Measurements from ENCODE around the gene PITPNB.
A peak's percentile ranks its signal among the peaks of the same experiment; 100 is the strongest.

Gene PITPNB

DNA sequence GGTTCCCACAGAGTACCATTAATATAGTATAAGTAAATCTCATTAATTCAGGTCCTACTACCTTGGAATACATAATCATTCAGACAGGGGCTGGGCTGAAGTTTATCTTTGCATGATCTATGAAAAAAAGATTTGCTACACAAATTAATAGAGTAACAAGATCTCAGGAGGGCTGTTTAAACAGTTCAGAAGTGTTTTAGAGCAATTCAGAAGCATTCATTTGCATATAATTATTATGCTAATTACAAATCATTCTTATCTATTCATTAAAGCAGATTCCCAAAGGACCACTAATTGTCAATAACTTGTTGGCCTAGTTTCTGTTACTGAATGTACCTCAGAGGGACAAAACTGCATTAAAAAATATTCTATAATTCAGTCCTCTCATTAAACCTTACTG, 40.5 kb downstream of the PITPNB start:
- DNase-seq: no peak

DNA sequence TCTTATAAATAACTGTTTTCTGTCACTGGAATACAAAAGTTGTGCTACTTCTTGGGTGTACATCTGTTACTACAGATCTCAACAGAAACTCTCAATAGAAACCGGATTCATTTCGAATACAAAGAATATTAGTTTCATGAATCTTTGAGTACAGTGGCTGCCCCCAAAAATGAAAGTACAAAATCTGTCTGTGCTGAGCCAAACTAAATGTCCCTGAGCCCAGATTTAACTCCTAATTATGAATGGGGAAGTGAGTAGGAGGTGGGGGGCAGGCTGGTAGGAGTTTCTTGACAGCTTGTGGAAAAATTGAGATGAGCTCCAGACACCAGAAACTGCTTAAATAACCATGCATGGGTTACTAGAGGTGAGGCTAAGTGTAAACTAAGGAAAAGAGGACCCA, 41.6 kb downstream of the PITPNB start:
- DNase-seq: no peak

- peak; percentile 50 for DNase-seq
Measured at GRCh38 chr22:27876684-27877083, 42.4 kb downstream of the PITPNB start.

DNA sequence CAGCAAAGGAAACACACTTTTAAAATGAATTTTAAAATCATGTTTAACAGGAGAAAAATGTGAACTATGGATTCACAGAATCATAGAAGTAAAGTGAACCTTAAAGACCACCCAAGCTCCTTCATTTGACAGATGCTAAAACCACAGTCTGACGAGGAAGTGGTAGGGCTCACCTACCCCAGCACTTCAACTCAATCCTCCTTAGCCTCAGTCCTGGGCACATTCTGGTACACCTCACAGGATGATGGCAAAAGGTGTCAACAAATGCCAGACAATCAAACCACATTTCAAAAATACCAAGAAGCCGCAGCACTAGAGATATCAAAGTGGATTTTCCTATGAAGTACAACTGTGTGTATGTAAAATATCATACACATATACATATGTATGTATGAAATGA, 43.1 kb downstream of the PITPNB start:
- DNase-seq: no peak

GRCh38 chr22:27874764-27875163, 44.3 kb downstream of the PITPNB start:
- DNase-seq: no peak

- no peak for DNase-seq
Measured at GRCh38 chr22:27874185-27874584, 44.9 kb downstream of the PITPNB start.

DNA sequence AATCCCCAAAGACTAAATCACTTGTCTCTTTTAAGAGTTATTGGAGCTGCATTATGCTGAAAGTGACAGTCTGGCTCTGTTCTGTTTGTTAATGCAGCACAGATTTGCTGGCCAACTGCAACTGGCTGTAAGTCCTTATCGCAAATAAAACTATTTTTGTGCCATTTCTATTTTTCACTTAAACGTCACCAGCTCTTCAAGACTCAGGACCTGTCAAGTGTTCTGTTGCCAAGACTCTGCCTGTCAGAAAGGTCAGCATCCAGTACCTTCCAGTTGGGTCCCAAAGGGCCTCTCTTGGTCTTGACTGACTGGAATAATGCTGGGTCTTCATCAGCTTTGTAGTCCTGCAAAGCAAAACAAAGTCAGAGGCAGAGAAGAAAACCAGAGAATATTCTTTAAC, 45.6 kb downstream of the PITPNB start:
- no peak for DNase-seq

GRCh38 chr22:27872488-27872887, 46.6 kb downstream of the PITPNB start:
- DNase-seq: no peak

- DNase-seq: no peak
Measured at GRCh38 chr22:27871306-27872014, 47.6 kb downstream of the PITPNB start.

DNA sequence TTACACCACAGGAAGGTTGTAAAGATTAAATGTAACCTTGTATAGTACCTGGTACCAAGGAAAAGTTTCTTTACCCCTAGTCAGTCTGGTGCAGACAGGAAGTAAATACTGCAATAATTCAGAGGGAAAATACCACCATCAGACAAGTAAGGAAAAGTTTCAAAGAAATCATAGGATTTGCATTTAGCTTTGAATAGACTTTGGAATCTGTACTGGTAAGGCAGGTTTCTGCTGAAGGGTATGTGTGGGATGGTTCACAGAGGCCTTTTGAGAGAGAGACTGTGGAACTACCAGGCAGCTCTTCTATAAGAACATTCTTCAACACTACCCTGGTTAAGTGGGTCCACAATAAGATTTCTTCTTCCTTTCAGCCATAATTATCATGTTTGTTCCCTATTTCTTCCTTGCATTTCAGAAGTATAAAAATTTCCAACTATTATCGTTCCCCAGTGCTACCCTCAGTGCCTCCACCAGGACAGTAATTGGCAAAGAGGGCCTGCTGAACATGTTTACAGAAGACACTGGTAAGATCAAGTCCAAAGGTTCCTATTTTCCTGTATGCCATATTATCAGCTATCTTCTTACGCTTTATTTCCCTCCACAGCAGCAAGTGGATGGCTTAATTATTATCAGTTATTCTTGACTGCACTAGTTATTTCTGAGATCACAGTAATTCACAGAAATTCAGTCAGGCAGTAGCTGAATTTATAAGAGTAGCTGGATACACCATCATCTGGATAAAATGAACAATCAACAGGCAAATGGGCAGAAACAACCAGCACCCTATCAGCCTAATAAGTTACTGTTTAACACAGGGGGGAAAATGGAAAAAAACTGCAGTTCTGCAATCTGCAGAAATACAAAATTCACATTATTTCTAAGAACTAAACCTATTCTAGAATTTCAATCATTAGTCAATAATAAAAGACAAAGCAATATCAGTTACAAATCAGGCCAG, 48.5 kb downstream of the PITPNB start:
- no peak for DNase-seq

GRCh38 chr22:27868732-27869282, 50.2 kb downstream of the PITPNB start:
- DNase-seq: no peak

DNA sequence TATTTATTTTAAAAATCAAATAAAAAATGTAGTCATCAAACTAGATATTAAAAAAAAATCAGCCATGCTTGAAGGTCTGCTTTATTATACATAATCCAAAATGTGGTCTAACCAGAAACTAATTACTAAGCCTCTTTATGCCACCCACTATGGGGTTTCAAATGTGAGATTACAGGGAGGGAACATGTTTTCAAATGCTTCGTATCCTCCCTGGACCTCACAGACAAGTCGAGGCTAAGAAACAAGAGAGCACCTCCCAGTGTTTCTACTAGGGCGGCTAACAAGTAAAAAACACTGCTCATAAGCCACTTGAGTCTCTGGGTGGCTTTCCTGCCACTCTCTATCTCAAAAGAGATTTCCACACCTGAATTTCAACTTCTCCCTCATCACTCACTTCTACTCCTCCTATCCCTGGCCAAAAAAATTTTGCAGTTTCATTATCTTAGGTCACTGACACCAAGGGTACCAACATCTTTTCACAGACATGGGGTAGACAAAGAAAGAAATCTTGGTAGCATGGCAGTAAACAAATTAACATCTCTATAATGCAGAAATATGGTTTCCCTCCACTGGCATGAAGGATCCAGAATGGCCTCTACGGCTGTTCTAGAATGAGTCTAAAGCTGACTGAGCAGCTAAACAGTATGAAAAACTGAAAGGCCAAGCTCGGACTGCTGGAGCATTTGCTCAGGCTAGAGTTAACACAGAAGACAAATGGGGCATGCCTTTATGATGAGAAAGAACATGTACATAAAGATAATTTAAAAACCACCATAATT, 50.9 kb downstream of the PITPNB start:
- DNase-seq: no peak

GRCh38 chr22:27867085-27867952, 51.7 kb downstream of the PITPNB start:
- DNase-seq: no peak

GRCh38 chr22:27866135-27867084, 52.6 kb downstream of the PITPNB start:
- DNase-seq: no peak

DNA sequence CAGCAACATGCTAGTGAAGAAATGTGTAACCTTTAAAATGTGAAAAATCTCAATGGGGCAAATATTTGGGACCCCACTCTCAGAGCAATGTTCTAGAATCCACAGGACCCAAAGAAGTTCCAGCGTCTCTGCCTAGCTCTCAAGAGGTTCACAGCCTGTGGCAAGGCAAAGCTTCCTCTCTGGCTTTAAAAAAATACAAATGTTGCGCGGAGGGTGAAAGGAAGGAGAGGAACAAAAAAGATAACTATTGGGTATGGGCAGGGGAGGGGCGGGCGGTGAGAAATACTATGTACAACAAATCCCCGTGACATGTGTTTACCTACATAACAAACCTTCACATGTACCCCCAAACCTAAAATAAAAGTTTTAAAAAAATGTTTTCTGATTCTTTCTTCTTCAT, 53.6 kb downstream of the PITPNB start:
- no peak for DNase-seq

DNA sequence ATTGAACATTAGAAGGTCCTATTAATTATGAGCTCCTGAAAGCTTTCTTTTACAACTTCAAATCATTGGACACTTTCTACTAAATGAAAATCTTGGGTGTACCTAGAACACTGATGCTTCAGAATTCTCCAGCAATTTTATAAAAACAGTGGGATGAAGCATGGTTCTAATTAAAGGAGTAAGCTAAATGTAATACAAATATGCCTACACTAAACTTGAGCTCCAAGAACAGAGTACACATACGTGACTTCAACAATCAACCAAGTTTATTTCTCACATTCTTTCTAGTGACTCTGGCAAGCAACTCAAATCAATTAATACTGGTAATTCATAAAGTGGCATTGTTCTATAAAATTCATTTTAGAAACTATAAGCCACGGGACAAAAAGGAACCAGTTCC, 55.5 kb downstream of the PITPNB start:
- no peak for DNase-seq

- DNase-seq: no peak
Measured at GRCh38 chr22:27863001-27863400, 56.1 kb downstream of the PITPNB start.

DNA sequence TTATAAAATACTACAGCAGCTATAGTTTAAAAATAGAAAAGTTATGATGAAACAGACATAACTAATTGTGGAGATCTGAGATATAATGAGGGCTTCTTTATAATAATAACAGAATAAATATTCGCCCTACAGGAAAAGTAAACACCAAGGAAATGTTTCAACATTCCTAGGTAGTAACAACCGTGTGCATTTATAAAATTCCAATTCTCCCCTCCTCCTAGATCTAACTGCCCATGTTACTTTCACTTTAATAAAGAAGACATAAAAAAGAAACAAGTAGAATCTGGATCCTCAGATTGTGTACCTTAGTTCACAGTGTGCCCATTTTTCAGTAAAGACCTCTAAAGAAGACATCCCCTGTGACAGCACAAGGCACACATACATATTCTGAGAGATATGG, 59.7 kb downstream of the PITPNB start:
- no peak for DNase-seq

GRCh38 chr22:27858626-27859025, 60.4 kb downstream of the PITPNB start:
- DNase-seq: no peak

GRCh38 chr22:27857443-27857842, 61.6 kb downstream of the PITPNB start:
- no peak for DNase-seq

GRCh38 chr22:27856386-27856785, 62.7 kb downstream of the PITPNB start:
- no peak for DNase-seq

Measured in DMS153 (cell line).